ENCODE data around the gene AFF3.

DNA sequence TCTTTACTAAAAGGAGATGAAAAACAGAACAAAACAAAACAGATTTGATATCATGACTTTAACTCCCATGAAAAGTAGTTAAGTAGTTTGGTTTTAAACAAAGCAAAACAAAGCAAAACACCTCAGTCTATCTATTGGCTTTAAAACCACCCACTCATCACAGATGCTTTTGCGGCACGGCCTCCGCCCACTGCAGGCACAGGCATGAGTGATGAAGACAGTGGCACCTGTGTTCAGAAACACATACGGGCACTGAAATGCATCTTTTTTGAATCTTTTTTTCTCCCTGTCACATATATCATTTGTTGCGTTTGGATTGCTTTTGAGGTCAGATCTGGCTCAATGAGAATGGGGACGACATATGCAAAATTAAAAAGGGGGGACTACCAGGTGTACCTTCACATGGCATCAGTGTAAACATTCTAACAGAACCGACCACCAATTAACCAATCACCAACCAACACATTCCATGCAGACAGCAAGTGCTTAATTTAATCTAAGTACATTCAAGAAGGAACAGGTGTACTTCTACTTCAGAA lies 505.2 kb downstream of the AFF3 start:
- TF ChIP-seq POLR2AphosphoS5 (IDR thresholded peaks at IDR 0.05; ENCODE audit: low read depth, low read length), result no peak
- TF ChIP-seq, protein P1, sequence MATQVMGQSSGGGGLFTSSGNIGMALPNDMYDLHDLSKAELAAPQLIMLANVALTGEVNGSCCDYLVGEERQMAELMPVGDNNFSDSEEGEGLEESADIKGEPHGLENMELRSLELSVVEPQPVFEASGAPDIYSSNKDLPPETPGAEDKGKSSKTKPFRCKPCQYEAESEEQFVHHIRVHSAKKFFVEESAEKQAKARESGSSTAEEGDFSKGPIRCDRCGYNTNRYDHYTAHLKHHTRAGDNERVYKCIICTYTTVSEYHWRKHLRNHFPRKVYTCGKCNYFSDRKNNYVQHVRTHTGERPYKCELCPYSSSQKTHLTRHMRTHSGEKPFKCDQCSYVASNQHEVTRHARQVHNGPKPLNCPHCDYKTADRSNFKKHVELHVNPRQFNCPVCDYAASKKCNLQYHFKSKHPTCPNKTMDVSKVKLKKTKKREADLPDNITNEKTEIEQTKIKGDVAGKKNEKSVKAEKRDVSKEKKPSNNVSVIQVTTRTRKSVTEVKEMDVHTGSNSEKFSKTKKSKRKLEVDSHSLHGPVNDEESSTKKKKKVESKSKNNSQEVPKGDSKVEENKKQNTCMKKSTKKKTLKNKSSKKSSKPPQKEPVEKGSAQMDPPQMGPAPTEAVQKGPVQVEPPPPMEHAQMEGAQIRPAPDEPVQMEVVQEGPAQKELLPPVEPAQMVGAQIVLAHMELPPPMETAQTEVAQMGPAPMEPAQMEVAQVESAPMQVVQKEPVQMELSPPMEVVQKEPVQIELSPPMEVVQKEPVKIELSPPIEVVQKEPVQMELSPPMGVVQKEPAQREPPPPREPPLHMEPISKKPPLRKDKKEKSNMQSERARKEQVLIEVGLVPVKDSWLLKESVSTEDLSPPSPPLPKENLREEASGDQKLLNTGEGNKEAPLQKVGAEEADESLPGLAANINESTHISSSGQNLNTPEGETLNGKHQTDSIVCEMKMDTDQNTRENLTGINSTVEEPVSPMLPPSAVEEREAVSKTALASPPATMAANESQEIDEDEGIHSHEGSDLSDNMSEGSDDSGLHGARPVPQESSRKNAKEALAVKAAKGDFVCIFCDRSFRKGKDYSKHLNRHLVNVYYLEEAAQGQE (IDR thresholded peaks at IDR 0.05; ENCODE audit: insufficient read depth in 1 of 2, low read depth in 2 of 2, low read length in 2 of 2), result no peak
- no peak for TF ChIP-seq FOXP2 (optimal IDR thresholded peaks at IDR 0.05; ENCODE audit: borderline replicate concordance, extremely low read depth, extremely low read length, insufficient read depth)
- TF ChIP-seq SIN3A (IDR thresholded peaks at IDR 0.05; ENCODE audit: borderline replicate concordance, insufficient read depth, low read length), result no peak

Measured in PFSK-1 (cell line).